Caco-2 (cell line): ENCODE results near the gene PLLP. TPM values are rescaled to one million over a fixed set of nuclear protein-coding genes. Genes with fewer than 3 reads are reported as not detected.

Experiments used
- BruUV-seq: library from RNA; stranded (reverse); fragments of 400-500 nt; replicated peaks from 2 replicates; lab custom pipeline; 2021; lab: Mats Ljungman, UMichigan
- CTCF ChIA-PET: fragments of 300-600 bp; sonication (Branson Sonifier 250); formaldehyde crosslinking; loops from one replicate; lab custom pipeline; 2022; ENCODE audit warnings: antibody characterized with exemption; lab: Charles Lee
- POLR2A ChIA-PET: fragments of 300-600 bp; sonication (Branson Sonifier 250); formaldehyde crosslinking; loops from one replicate; lab custom pipeline; 2022; ENCODE audit warnings: antibody characterized with exemption; lab: Charles Lee
- DNase-seq, 2 experiments: peaks; one replicate each; pipeline versions ENCODE4 v3.0.0 to v3.0.0-alpha.2; 2020 to 2022
- H3K27me3 ChIP-seq: replicated peaks from 2 replicates; pipeline ENCODE4 v1.6.0; 2011; ENCODE audit warnings: low read length; ENCODE audit not compliant: control insufficient read depth, insufficient read depth
- H3K36me3 ChIP-seq: 2 replicates; pipeline ENCODE4 v1.5.1; 2011; ENCODE audit warnings: low read length; ENCODE audit not compliant: control insufficient read depth, insufficient read depth
- H3K4me1 ChIP-seq: fragments of 250-450 bp; sonication (Bioruptor Pico); 2 replicates; pipeline ENCODE4 v1.5.1; 2020; ENCODE audit warnings: mild to moderate bottlenecking
- H3K4me3 ChIP-seq: 2 replicates; pipeline ENCODE4 v1.5.1; 2011; ENCODE audit warnings: low read depth, mild to moderate bottlenecking, control low read depth, low read length
- H3K9me3 ChIP-seq: fragments of 250-450 bp; sonication (Bioruptor Pico); 2 replicates; pipeline ENCODE4 v1.5.1; 2020; ENCODE audit warnings: mild to moderate bottlenecking, moderate library complexity
- H3K27ac Mint-ChIP-seq: one replicate; pipeline ENCODE4 v1.8.0; 2022; ENCODE audit warnings: mixed read lengths; ENCODE audit not compliant: unreplicated experiment
- H3K27me3 Mint-ChIP-seq: one replicate; pipeline ENCODE4 v1.8.0; 2022; ENCODE audit warnings: mixed read lengths; ENCODE audit not compliant: insufficient read depth, unreplicated experiment
- H3K36me3 Mint-ChIP-seq: one replicate; pipeline ENCODE4 v1.8.0; 2022; ENCODE audit warnings: mild to moderate bottlenecking, mixed read lengths; ENCODE audit not compliant: insufficient read depth, unreplicated experiment
- H3K4me1 Mint-ChIP-seq: one replicate; pipeline ENCODE4 v1.8.0; 2022; ENCODE audit warnings: low read depth, mixed read lengths; ENCODE audit not compliant: unreplicated experiment
- H3K4me3 Mint-ChIP-seq: one replicate; pipeline ENCODE4 v1.8.0; 2022; ENCODE audit warnings: mild to moderate bottlenecking, moderate library complexity, mixed read lengths; ENCODE audit not compliant: unreplicated experiment
- H3K9me3 Mint-ChIP-seq: one replicate; pipeline ENCODE4 v1.8.0; 2022; ENCODE audit warnings: mixed read lengths; ENCODE audit not compliant: unreplicated experiment
- CTCF ChIP-seq, 2 experiments: fragments of 200-600 bp in 1 of 2; IDR thresholded peaks; 1 replicate in 1 of 2; 2 replicates in 1 of 2; pipeline versions ENCODE4 v1.5.1 to v1.8.0; 2011 to 2022; ENCODE audit warnings: antibody characterized with exemption in 1 of 2, control low read depth in 1 of 2, inconsistent platforms in 1 of 2, low read depth in 1 of 2, low read length in 1 of 2, mild to moderate bottlenecking in 1 of 2, moderate library complexity in 1 of 2; ENCODE audit not compliant: insufficient read depth in 1 of 2, severe bottlenecking in 1 of 2, unreplicated experiment in 1 of 2
- intact Hi-C: fragments of 100-400 bp; cut with micrococcal nuclease; formaldehyde crosslinking; loops from one replicate; pipeline ENCODE4 v1.10.0; 2022; ENCODE audit not compliant: unreplicated experiment
- total RNA-seq: library from RNA; stranded (reverse); gene quantifications from 2 replicates; pipeline ENCODE4 v1.2.3, GENCODE V29; 2022

PLLP gene
- total RNA-seq, 1 experiment from 2014 or later, result 53.0 TPM

- CTCF ChIA-PET, result no interaction called here
- no peak for TF ChIP-seq CTCF (IDR thresholded peaks at IDR 0.05; ENCODE audit: insufficient read depth in 1 of 2, low read depth in 1 of 2, low read length in 1 of 2, severe bottlenecking in 1 of 2, unreplicated experiment in 1 of 2)
These were observed 40.3 kb upstream of the PLLP start for GRCh38 chr16:57324749-57325148.

DNA sequence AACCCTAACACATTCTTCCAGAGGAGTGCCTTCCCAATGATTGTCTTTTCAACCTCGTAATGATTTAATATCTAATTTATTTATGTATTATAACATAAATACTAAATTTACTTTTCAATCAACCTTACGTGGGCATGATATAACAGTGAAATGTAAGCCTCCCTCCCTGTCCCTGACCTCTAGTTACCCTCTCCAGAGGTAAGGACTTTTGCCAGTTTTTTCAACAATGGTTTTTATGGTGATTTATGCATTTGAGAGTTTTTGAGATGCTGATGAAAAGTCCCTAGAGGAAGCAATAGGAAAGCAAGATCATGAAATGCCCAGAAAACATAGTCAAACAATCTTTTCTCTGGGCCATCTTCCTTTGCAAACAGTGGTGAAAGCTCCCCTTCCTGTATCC lies 35.2 kb upstream of the PLLP start:
- Mint-ChIP-seq H3K27ac (no peak overlapping the region), H3K9me3 (no peaks in the 10 kb centered on the region), H3K36me3 (no peaks in the 10 kb centered on the region), H3K27me3 (no peaks in the 10 kb centered on the region), H3K4me3 (no peak overlapping the region), H3K4me1 (peaks cover 6% of the 10 kb centered on the region)
- intact Hi-C loops, result no loop called here
- ChIA-PET CTCF (no interaction called here), POLR2A (no interaction called here)
- no TSS peak for BruUV-seq
- Histone ChIP-seq H3K27me3 (no peaks in the 10 kb centered on the region), H3K4me1 (peaks cover 12% of the 10 kb centered on the region), H3K9me3 (no peaks in the 10 kb centered on the region), H3K36me3 (no peaks in the 10 kb centered on the region), H3K4me3 (no peak overlapping the region)
- no peak for TF ChIP-seq CTCF (IDR thresholded peaks at IDR 0.05; ENCODE audit: insufficient read depth in 1 of 2, low read depth in 1 of 2, low read length in 1 of 2, severe bottlenecking in 1 of 2, unreplicated experiment in 1 of 2)
- DNase-seq, result no peak

More at GRCh38 chr16:57324749-57325148, 40.3 kb upstream of the PLLP start:
- Histone ChIP-seq H3K27me3 (no peaks in the 10 kb centered on the region), H3K4me1 (no peaks in the 10 kb centered on the region), H3K4me3 (no peak overlapping the region), H3K36me3 (no peaks in the 10 kb centered on the region), H3K9me3 (no peaks in the 10 kb centered on the region)
- DNase-seq, result no peak
- Mint-ChIP-seq H3K27ac (no peak overlapping the region), H3K4me1 (no peaks in the 10 kb centered on the region), H3K9me3 (no peaks in the 10 kb centered on the region), H3K36me3 (no peaks in the 10 kb centered on the region), H3K27me3 (no peaks in the 10 kb centered on the region), H3K4me3 (no peak overlapping the region)
- intact Hi-C loops, result no loop called here
- POLR2A ChIA-PET, result no interaction called here
- no TSS peak for BruUV-seq

DNA sequence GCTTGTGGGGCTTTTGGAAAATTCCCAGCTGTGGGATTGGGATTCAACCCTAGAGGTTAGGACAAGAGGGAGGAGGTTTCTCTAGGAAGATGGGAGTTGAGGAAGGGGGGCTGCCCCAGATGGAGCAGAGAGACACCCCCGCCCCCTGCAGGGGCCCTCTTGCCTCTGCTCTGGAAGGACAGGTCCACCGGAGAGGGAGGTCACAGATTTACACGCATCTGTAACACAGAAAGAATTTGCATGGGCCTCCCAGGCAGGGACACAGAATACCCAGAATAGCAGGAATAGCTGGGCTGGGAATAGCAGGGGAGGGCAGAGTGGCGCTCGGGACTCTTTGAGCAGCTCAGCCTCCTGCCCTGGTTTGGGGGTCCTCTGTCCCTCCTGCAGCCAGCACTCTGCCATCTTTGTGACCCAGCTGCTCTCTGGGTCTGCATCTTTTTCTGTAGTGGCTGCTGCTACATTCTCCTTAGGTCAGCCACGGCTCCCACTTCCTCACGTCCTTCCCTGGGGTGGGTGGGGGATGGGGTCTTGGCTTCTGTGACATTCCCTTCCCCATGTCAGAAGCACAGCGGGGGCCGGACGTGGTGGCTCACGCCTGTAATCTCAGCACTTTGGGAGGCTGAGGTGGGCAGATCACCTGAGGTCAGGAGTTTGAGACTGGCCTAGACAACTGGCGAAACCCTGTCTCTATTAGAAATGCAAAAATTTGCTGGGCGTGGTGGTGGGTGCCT lies 33.9 kb upstream of the PLLP start:
- Mint-ChIP-seq H3K9me3 (no peaks in the 10 kb centered on the region), H3K36me3 (no peaks in the 10 kb centered on the region), H3K27ac (no peak overlapping the region), H3K4me3 (no peak overlapping the region), H3K27me3 (no peaks in the 10 kb centered on the region), H3K4me1 (peaks cover 6% of the 10 kb centered on the region)
- Histone ChIP-seq H3K4me3 (no peak overlapping the region), H3K9me3 (no peaks in the 10 kb centered on the region), H3K4me1 (peaks cover 17% of the 10 kb centered on the region), H3K27me3 (no peaks in the 10 kb centered on the region), H3K36me3 (no peaks in the 10 kb centered on the region)
- BruUV-seq, result no TSS peak
- peak; percentile 58 to 69 for DNase-seq
- ChIA-PET CTCF (interaction anchor here (0.7 kb wide), 1 partner anchor 14 kb away, joined by 3 read pairs; no protein-coding TSS in a partner anchor), POLR2A (interaction anchor here (0.8 kb wide), 1 partner anchor 129 kb away, joined by 4 read pairs; the partner anchor contains the start of genes CIAPIN1 and COQ9)
- no peak for TF ChIP-seq CTCF (IDR thresholded peaks at IDR 0.05; ENCODE audit: insufficient read depth in 1 of 2, low read depth in 1 of 2, low read length in 1 of 2, severe bottlenecking in 1 of 2, unreplicated experiment in 1 of 2)
- intact Hi-C loops, result loop anchor here (1.0 kb wide), 1 partner anchor 14 kb away; no protein-coding TSS in a partner anchor
